OCI-LY7 (cell line): ENCODE measurements around the gene TMC1. TPM values are rescaled to one million over a fixed set of nuclear protein-coding genes. Genes with fewer than 3 reads are reported as not detected.
A peak's percentile ranks its signal among the peaks of the same experiment; 100 is the strongest.
"Not testable (repeated sequence)": the region's sequence is repeated elsewhere in the genome, so short reads cannot be mapped to it uniquely, and the experiment has no call there.

Experiments
- Bru-seq: library from RNA; stranded (reverse); fragments of 400-500 nt; gene quantifications from one replicate; lab custom pipeline; 2021; lab: Mats Ljungman, UMichigan
- BruChase-seq, 2 experiments: library from RNA; stranded (reverse); fragments of 400-500 nt; gene quantifications; one replicate each; lab custom pipeline; 2021; lab: Mats Ljungman, UMichigan
- BruUV-seq: library from RNA; stranded (reverse); fragments of 400-500 nt; replicated peaks from 2 replicates; lab custom pipeline; 2021; lab: Mats Ljungman, UMichigan
- CTCF ChIA-PET: fragments of 300-600 bp; sonication (Branson Sonifier 250); formaldehyde crosslinking; loops from one replicate; lab custom pipeline; 2022; ENCODE audit warnings: antibody characterized with exemption; ENCODE audit not compliant: unreplicated experiment; lab: Charles Lee
- POLR2A ChIA-PET: fragments of 300-600 bp; sonication (Branson Sonifier 250); formaldehyde crosslinking; loops from one replicate; lab custom pipeline; 2022; ENCODE audit warnings: antibody characterized with exemption; lab: Charles Lee
- DNase-seq: peaks from one replicate; pipeline ENCODE4 v3.0.0-alpha.2; 2015; ENCODE audit warnings: low spot score
- H2AFZ ChIP-seq: fragments of 200-600 bp; sonication (generic), shearing (Covaris generic); 2 replicates; pipeline ENCODE4 v1.6.1; 2014; ENCODE audit warnings: mild to moderate bottlenecking, antibody characterized with exemption, low read length, moderate library complexity
- H3K27ac ChIP-seq: fragments of 200-600 bp; sonication (generic); 2 replicates; pipeline ENCODE4 v1.5.1; 2014; ENCODE audit warnings: mixed run types, low read depth, mild to moderate bottlenecking, moderate library complexity, low read length, inconsistent platforms; ENCODE audit not compliant: poor library complexity, severe bottlenecking
- H3K36me3 ChIP-seq: fragments of 200-600 bp; sonication (generic); 2 replicates; pipeline ENCODE4 v1.6.1; 2014; ENCODE audit warnings: mild to moderate bottlenecking, antibody characterized with exemption, low read length, moderate library complexity, mixed read lengths; ENCODE audit not compliant: insufficient read depth
- H3K4me1 ChIP-seq: fragments of 200-600 bp; sonication (generic); 2 replicates; pipeline ENCODE4 v1.5.1; 2014; ENCODE audit warnings: mild to moderate bottlenecking, low read length; ENCODE audit not compliant: insufficient read depth, poor library complexity, severe bottlenecking
- H3K4me2 ChIP-seq: fragments of 200-600 bp; sonication (generic); 2 replicates; pipeline ENCODE4 v1.6.1; 2014; ENCODE audit warnings: mild to moderate bottlenecking, low read length
- H3K4me3 ChIP-seq: fragments of 200-600 bp; sonication (generic); 2 replicates; pipeline ENCODE4 v1.5.1; 2014; ENCODE audit warnings: mild to moderate bottlenecking, low read depth, low read length; ENCODE audit not compliant: poor library complexity, severe bottlenecking
- H3K79me2 ChIP-seq: fragments of 200-600 bp; sonication (generic); 2 replicates; pipeline ENCODE4 v1.6.1; 2016; ENCODE audit warnings: low read depth, mild to moderate bottlenecking, low read length, moderate library complexity, mixed read lengths; ENCODE audit not compliant: insufficient read depth
- H3K9me2 ChIP-seq: fragments of 200-600 bp; sonication (generic); 2 replicates; pipeline ENCODE4 v1.6.1; 2016; ENCODE audit warnings: mild to moderate bottlenecking, low read length, mixed read lengths; ENCODE audit not compliant: insufficient read depth
- H3K9me3 ChIP-seq: fragments of 200-600 bp; sonication (generic); 2 replicates; pipeline ENCODE4 v1.6.1; 2014; ENCODE audit warnings: mild to moderate bottlenecking, mixed run types, low read length, mixed read lengths
- H4K20me1 ChIP-seq: fragments of 200-600 bp; sonication (generic); 2 replicates; pipeline ENCODE4 v1.6.1; 2014; ENCODE audit warnings: mild to moderate bottlenecking, antibody characterized with exemption, low read length, moderate library complexity, mixed read lengths; ENCODE audit not compliant: insufficient read depth
- EZH2phosphoT487 ChIP-seq: fragments of 200-600 bp; sonication (generic); IDR thresholded peaks from 2 replicates; pipeline ENCODE4 v1.6.1; 2018; ENCODE audit warnings: low read depth, borderline replicate concordance, mild to moderate bottlenecking, mixed run types, antibody characterized with exemption, low read length, moderate library complexity, mixed read lengths
- intact Hi-C: fragments of 100-400 bp; cut with micrococcal nuclease; formaldehyde crosslinking; loops from one replicate; pipeline ENCODE4 v1.10.0; 2022; ENCODE audit not compliant: unreplicated experiment
- long read RNA-seq: library from polyadenylated mRNA; stranded (forward); transcript quantifications from one replicate; pipeline ENCODE4 v2.0.0, GENCODE V29; 2022
- total RNA-seq, 2 experiments: library from RNA; depleted of rRNA in 1 of 2; stranded (reverse); fragments of >200 nt in 1 of 2; shearing (Covaris generic) in 1 of 2; gene quantifications; 2 replicates each; pipeline ENCODE4 v1.2.3, GENCODE V29; 2014 to 2022
- TF ChIP-seq, protein P1 (sequence below): fragments of 200-600 bp; sonication (generic); conservative IDR thresholded peaks from 2 replicates; pipeline ENCODE4 v1.5.1; 2014; ENCODE audit warnings: mild to moderate bottlenecking, antibody characterized with exemption, low read length, moderate library complexity, mixed read lengths

TMC1 gene
- total RNA-seq (2014; rRNA removed; shearing (Covaris generic)) (not detected in 2 replicates), total RNA-seq (2022) (not detected in 2 replicates), Bru-seq, nascent RNA (percentile 1 among the genes with signal in this experiment), BruChase-seq, experiment 1, labeled RNA remaining after a 6-hour chase (percentile 2 among the genes with signal in this experiment), BruChase-seq, experiment 2, labeled RNA remaining after a 2-hour chase (percentile 1 among the genes with signal in this experiment)
- long read RNA-seq: 0 reads

DNA sequence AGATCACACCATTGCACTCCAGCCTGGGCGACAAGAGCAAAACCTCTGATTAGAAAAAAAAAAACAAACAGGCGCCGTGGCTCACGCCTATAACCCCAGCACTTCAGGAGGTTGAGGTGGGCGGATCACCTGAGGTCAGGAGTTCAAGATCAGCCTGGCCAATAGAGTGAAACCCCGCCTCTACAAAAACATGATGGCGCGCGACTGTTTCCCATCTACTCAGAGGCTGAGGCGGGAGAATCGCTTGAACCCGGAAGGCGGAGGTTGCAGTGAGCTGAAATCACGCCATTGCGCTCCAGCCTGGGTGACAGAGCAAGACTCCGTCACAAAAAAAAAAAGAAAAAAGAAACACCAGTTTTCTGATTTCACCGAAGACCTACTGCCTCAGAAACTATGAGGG, at the start of gene TMC1:
TSS of gene TMC1 (plus strand) at position 193 of the 400 bp plus-strand sequence. CDS start 127,041 bp downstream, outside the sequence.
- DNase-seq, H3K4me3 ChIP-seq, H3K9me2 ChIP-seq, POLR2A ChIA-PET, H3K4me1 ChIP-seq, H3K79me2 ChIP-seq, intact Hi-C loops, H2AFZ ChIP-seq, BruUV-seq, CTCF ChIA-PET, H3K36me3 ChIP-seq, H4K20me1 ChIP-seq, H3K27ac ChIP-seq, H3K9me3 ChIP-seq, H3K4me2 ChIP-seq: not testable (repeated sequence)

DNA sequence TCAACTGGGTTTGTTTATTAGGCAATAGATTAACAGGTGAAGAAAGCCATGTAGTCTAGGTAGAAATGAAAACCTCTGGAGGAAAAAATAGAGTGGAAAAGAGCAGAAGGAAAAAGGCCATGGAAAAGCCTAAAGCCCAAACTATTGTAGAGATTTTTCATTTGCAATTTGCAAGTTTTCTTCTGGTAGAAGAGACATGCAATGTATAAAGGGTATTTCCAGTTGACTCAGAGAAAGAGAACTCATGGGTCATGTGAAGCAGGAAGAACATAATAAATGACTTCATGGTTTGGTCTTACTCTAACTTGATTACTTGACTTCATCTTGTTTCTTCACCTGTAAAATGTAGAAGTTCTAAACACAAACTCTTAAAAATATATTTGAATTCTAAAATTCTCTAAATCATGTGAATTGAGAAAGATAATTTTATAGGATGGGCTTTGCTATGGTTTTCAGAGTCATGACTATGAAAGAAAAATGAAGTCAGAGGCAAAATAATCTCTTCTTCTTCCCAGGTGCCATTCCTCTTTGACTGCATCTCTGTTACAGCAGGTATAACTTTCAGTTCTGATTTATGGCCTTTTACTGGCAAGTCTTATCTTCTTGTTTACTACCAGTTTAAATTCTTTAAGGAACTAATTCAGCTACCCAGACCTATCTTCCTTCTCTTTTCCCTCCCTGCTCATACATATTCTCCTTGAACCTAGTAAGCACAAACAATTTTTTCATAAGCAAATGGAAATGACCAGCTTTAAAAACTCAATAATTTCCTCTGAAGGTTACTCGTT, 47.7 kb upstream of the TMC1 start:
- Histone ChIP-seq H3K4me2 (no peak overlapping the region), H3K4me1 (no peaks in the 10 kb centered on the region), H3K36me3 (no peaks in the 10 kb centered on the region), H3K79me2 (no peaks in the 10 kb centered on the region), H2AFZ (no peak overlapping the region), H3K4me3 (no peak overlapping the region), H4K20me1 (no peaks in the 10 kb centered on the region), H3K27ac (no peak overlapping the region), H3K9me3 (no peaks in the 10 kb centered on the region), H3K9me2 (no peaks in the 10 kb centered on the region)
- no peak for TF ChIP-seq EZH2phosphoT487
- TF ChIP-seq, protein P1, sequence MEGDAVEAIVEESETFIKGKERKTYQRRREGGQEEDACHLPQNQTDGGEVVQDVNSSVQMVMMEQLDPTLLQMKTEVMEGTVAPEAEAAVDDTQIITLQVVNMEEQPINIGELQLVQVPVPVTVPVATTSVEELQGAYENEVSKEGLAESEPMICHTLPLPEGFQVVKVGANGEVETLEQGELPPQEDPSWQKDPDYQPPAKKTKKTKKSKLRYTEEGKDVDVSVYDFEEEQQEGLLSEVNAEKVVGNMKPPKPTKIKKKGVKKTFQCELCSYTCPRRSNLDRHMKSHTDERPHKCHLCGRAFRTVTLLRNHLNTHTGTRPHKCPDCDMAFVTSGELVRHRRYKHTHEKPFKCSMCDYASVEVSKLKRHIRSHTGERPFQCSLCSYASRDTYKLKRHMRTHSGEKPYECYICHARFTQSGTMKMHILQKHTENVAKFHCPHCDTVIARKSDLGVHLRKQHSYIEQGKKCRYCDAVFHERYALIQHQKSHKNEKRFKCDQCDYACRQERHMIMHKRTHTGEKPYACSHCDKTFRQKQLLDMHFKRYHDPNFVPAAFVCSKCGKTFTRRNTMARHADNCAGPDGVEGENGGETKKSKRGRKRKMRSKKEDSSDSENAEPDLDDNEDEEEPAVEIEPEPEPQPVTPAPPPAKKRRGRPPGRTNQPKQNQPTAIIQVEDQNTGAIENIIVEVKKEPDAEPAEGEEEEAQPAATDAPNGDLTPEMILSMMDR: no peak
- POLR2A ChIA-PET: no interaction called here
- intact Hi-C loops: no loop called here
- no TSS peak for BruUV-seq
- CTCF ChIA-PET: no interaction called here
- no peak for DNase-seq

DNA sequence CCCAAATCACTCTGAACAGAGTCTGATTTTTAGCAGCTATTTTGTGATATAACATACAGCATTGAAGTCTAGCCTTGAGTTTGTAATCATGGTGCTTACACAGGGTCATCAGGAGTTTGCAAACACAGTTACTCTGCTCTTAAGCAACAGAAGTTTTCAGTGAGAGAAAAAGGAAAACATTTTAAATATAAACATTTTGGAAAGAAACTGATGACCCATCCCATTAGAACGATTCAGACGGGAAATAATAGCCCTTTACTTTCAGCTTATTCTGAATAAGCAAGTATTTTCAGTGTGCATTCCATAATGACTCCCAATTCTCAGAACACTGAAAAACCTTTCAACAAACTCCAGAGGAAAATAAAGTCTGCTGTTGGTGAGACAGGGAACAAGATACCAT, 46.7 kb upstream of the TMC1 start:
- no peak for DNase-seq
- Histone ChIP-seq H3K27ac (no peak overlapping the region), H3K9me2 (no peaks in the 10 kb centered on the region), H3K4me3 (no peak overlapping the region), H3K79me2 (no peaks in the 10 kb centered on the region), H4K20me1 (no peaks in the 10 kb centered on the region), H3K36me3 (no peaks in the 10 kb centered on the region), H3K9me3 (no peaks in the 10 kb centered on the region), H2AFZ (no peak overlapping the region), H3K4me1 (no peaks in the 10 kb centered on the region), H3K4me2 (no peak overlapping the region)
- CTCF ChIA-PET: no interaction called here
- intact Hi-C loops: no loop called here
- TF ChIP-seq, protein P1: no peak
- TF ChIP-seq EZH2phosphoT487: no peak
- POLR2A ChIA-PET: no interaction called here
- no TSS peak for BruUV-seq
